AG04450 (cell line): ENCODE results near the gene ZNF608. TPM values are rescaled to one million over a fixed set of nuclear protein-coding genes. Genes with fewer than 3 reads are reported as not detected.

Experiments
- CTCF ChIA-PET: fragments of 300-600, 350-600 bp; formaldehyde crosslinking; extraction: SDS; loops from one replicate; lab custom pipeline; 2022; ENCODE audit warnings: antibody characterized with exemption, inconsistent platforms; lab: Charles Lee
- POLR2A ChIA-PET: fragments of 350-600 bp; formaldehyde crosslinking; extraction: SDS; loops from one replicate; lab custom pipeline; 2021; ENCODE audit warnings: antibody characterized with exemption, inconsistent platforms; lab: Yijun Ruan, JAX
- DNase-seq: peaks from one replicate; pipeline ENCODE4 v3.0.0-alpha.2; 2011; ENCODE audit warnings: low read depth, low spot score
- H3K27ac ChIP-seq: one replicate; pipeline ENCODE4 v1.5.1; 2012; ENCODE audit warnings: low read depth, low read length, control low read depth
- H3K27me3 ChIP-seq: one replicate; pipeline ENCODE4 v1.6.0; 2012; ENCODE audit warnings: low read length; ENCODE audit not compliant: control insufficient read depth, insufficient read depth
- H3K4me3 ChIP-seq: 2 replicates; pipeline ENCODE4 v1.5.1; 2011; ENCODE audit warnings: mild to moderate bottlenecking, low read depth, low read length, control low read depth
- H3K9me3 ChIP-seq: 2 replicates; pipeline ENCODE4 v1.5.1; 2012; ENCODE audit warnings: low read length; ENCODE audit not compliant: control insufficient read depth, insufficient read depth
- CTCF ChIP-seq: IDR thresholded peaks from 2 replicates; pipeline ENCODE4 v1.5.1; 2011; ENCODE audit warnings: low read depth, low read length, control low read depth, inconsistent platforms
- polyA plus RNA-seq: library from polyadenylated mRNA; depleted of rRNA; stranded (reverse); fragments of >200 nt; gene quantifications from 2 replicates; pipeline ENCODE4 v1.2.3, GENCODE V29; 2011

ZNF608 gene
- polyA plus RNA-seq, 1 experiment = 13.0 TPM

GRCh38 chr5:124700333-124700732, 46.1 kb downstream of the ZNF608 start:
- Histone ChIP-seq H3K4me3 (no peak overlapping the region), H3K27ac (no peak overlapping the region), H3K9me3 (no peaks in the 10 kb centered on the region), H3K27me3 (no peaks in the 10 kb centered on the region)
- no peak for TF ChIP-seq CTCF
- POLR2A ChIA-PET = no interaction called here
- CTCF ChIA-PET = no interaction called here
- DNase-seq = no peak

- Histone ChIP-seq H3K27me3 (no peaks in the 10 kb centered on the region), H3K9me3 (no peaks in the 10 kb centered on the region), H3K27ac (no peak overlapping the region), H3K4me3 (no peak overlapping the region)
- CTCF ChIA-PET = no interaction called here
- no peak for TF ChIP-seq CTCF
- DNase-seq = no peak
- POLR2A ChIA-PET = interaction anchor here (1.9 kb wide), 1 partner anchor 37 kb away, joined by 4 read pairs; no protein-coding TSS in a partner anchor
Measured at GRCh38 chr5:124698770-124699169, 47.7 kb downstream of the ZNF608 start.

GRCh38 chr5:124697933-124698591, 48.4 kb downstream of the ZNF608 start:
- CTCF ChIA-PET = no interaction called here
- no peak for DNase-seq
- no peak overlapping the region for H3K4me3 ChIP-seq
- no peaks in the 10 kb centered on the region for H3K27me3 ChIP-seq
- no peak overlapping the region for H3K27ac ChIP-seq
- no peaks in the 10 kb centered on the region for H3K9me3 ChIP-seq
- POLR2A ChIA-PET = interaction anchor here (0.6 to 1.9 kb wide), 4 partner anchors 16 to 48 kb away, joined by 3 to 5 read pairs (median 4); no protein-coding TSS in a partner anchor
- TF ChIP-seq CTCF = no peak

- DNase-seq = no peak
- Histone ChIP-seq H3K27me3 (no peaks in the 10 kb centered on the region), H3K27ac (no peak overlapping the region), H3K4me3 (no peak overlapping the region), H3K9me3 (no peaks in the 10 kb centered on the region)
- CTCF ChIA-PET = no interaction called here
- no peak for TF ChIP-seq CTCF
- POLR2A ChIA-PET = interaction anchor here (0.8 to 1.0 kb wide), 2 partner anchors 46 to 48 kb away, joined by 3 to 5 read pairs; no protein-coding TSS in a partner anchor
Measured at GRCh38 chr5:124697501-124697900, 48.9 kb downstream of the ZNF608 start.

GRCh38 chr5:124696898-124697297, 49.5 kb downstream of the ZNF608 start:
- Histone ChIP-seq H3K4me3 (no peak overlapping the region), H3K27me3 (no peaks in the 10 kb centered on the region), H3K27ac (no peak overlapping the region), H3K9me3 (no peaks in the 10 kb centered on the region)
- POLR2A ChIA-PET = no interaction called here
- CTCF ChIA-PET = interaction anchor here (0.6 kb wide), 1 partner anchor 560 kb away, joined by 3 read pairs; no protein-coding TSS in a partner anchor
- DNase-seq = no peak
- TF ChIP-seq CTCF = no peak
